ENCODE data around the gene KLHL15. TPM values are rescaled to one million over a fixed set of nuclear protein-coding genes. Genes with fewer than 3 reads are reported as not detected.
A peak's percentile ranks its signal among the peaks of the same experiment; 100 is the strongest.

Gene KLHL15
- total RNA-seq, 1 experiment from 2014 or later, result 12.0 TPM

DNA sequence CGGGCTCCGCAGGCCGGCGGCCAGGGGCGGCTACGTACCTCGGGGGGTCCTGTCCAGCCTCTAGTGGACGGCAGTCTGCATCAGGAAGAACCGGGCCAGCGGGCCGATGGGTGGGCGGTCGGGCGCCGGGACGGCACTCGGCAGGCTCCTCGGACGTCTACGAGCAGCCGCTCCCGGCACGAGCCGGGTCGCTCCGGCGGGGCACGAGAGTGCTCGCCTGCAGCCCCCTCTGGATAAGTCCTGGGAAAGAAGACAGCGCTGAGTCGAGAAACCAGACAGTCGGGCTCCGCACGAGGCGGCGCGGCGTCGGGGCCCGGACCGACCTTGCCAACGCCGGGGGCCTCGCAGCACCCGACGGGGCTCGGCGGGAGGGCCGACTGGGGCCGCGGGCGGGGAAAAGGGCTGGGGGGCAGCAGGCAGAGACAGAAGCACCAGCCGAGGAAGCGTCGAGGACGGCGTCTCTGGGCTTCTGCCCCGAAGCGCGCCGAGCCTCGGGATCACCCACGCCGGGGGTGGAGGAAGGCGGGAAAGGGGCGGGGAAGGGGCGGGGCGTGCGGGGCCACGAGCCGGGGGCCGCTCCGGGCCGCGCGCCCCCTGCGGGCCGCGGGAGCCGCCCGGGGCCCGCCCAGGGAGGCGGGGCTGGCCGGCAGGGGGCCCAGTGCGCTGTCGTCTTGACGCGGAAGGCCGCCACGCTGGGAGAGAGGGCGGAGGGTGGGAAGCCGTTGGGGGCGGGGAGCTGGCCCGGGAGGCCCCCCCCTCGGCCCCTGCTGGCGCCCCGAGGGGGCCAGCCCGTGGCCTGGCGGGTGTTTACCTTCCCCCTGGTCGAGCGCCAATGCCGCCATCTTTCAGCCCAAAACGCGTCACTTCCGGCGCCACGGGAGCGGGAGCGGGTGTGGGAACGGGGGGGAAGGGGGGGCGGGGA, 1.9 kb downstream of the KLHL15 start:
- Histone ChIP-seq H3K9me3 (ENCODE audit: low read depth, low read length, poor library complexity, severe bottlenecking) (no peaks in the 10 kb centered on the region), H3K4me1 (ENCODE audit: insufficient read depth, low read length, poor library complexity, severe bottlenecking) (peaks cover 4% of the 10 kb centered on the region), H3K4me3 (ENCODE audit: low read depth, low read length, poor library complexity, severe bottlenecking) (peak overlapping the region; percentile 93), H3K27me3 (replicated peaks; ENCODE audit: insufficient read depth, low read depth, low read length, poor library complexity) (peaks cover 4% of the 10 kb centered on the region), H3K27ac (ENCODE audit: low read depth, low read length, poor library complexity, severe bottlenecking) (peak overlapping the region; percentile 95), H3K36me3 (ENCODE audit: insufficient read depth, low read length, poor library complexity, severe bottlenecking) (no peaks in the 10 kb centered on the region)
- CTCF ChIA-PET, result interaction anchor here (1.1 kb wide), 1 partner anchor 30 kb away, joined by 14 read pairs; the partner anchor contains the start of gene EIF2S3
- POLR2A ChIA-PET (ENCODE audit: low non-redundant PET), result no interaction called here
- intact Hi-C loops (cut with micrococcal nuclease; ENCODE audit: unreplicated experiment), result loop anchor here (1.0 to 2.0 kb wide), 2 partner anchors 29 to 116 kb away; partner anchors contain the start of genes CXorf58 and EIF2S3
- TF ChIP-seq, protein P1, sequence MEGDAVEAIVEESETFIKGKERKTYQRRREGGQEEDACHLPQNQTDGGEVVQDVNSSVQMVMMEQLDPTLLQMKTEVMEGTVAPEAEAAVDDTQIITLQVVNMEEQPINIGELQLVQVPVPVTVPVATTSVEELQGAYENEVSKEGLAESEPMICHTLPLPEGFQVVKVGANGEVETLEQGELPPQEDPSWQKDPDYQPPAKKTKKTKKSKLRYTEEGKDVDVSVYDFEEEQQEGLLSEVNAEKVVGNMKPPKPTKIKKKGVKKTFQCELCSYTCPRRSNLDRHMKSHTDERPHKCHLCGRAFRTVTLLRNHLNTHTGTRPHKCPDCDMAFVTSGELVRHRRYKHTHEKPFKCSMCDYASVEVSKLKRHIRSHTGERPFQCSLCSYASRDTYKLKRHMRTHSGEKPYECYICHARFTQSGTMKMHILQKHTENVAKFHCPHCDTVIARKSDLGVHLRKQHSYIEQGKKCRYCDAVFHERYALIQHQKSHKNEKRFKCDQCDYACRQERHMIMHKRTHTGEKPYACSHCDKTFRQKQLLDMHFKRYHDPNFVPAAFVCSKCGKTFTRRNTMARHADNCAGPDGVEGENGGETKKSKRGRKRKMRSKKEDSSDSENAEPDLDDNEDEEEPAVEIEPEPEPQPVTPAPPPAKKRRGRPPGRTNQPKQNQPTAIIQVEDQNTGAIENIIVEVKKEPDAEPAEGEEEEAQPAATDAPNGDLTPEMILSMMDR (conservative IDR thresholded peaks at IDR 0.05; ENCODE audit: low read depth, low read length), result no peak
- BruUV-seq (replicated peaks), result no TSS peak
- peak; percentile 91 for DNase-seq (ENCODE audit: low spot score)

DNA sequence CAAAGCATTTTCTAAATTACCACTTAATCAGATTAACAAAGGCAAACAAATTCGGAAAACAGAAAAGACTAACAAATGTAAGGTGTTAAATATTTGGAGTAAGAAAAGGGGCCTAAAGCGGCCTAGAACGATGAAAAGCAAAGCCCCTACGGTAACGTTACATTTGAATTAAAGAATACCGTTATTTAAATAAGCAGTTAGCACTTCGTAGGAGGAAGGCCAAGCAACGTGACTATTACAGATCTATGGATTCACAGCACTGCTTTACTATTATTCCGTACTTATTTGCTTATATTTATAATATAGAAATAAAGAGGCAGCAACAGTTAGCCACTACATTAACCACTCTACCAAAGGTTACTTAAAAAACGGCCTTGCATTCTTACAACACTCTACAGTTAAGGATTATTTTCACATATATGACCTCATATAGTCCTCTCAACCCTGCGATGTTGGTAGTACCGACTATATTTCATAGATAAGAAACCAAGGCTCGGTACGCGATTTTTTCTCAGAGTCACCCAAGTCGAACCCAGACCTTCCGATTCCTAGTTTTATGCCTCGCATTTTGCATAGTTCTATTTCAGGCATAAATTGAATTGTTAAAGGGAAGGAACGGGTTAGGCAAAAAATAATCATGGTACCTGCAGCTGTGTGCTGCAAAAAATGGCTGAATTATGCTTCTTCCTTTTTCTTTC, 2.9 kb downstream of the KLHL15 start:
- no peak for TF ChIP-seq EZH2 (IDR thresholded peaks at IDR 0.05; ENCODE audit: borderline replicate concordance, low read depth, low read length, poor library complexity, severe bottlenecking)
- TF ChIP-seq, protein P1 (conservative IDR thresholded peaks at IDR 0.05; ENCODE audit: low read depth, low read length), result no peak
- Histone ChIP-seq H3K36me3 (ENCODE audit: insufficient read depth, low read length, poor library complexity, severe bottlenecking) (no peaks in the 10 kb centered on the region), H3K4me1 (ENCODE audit: insufficient read depth, low read length, poor library complexity, severe bottlenecking) (peaks cover 7% of the 10 kb centered on the region), H3K4me3 (ENCODE audit: low read depth, low read length, poor library complexity, severe bottlenecking) (peak overlapping the region; percentile 93), H3K27ac (ENCODE audit: low read depth, low read length, poor library complexity, severe bottlenecking) (peak overlapping the region; percentile 94), H3K27me3 (replicated peaks; ENCODE audit: insufficient read depth, low read depth, low read length, poor library complexity) (peaks cover 6% of the 10 kb centered on the region), H3K9me3 (ENCODE audit: low read depth, low read length, poor library complexity, severe bottlenecking) (no peaks in the 10 kb centered on the region)
- peak; percentile 12 for DNase-seq (ENCODE audit: low spot score)
- POLR2A ChIA-PET (ENCODE audit: low non-redundant PET), result no interaction called here
- CTCF ChIA-PET, result interaction anchor here (0.6 kb wide), 1 partner anchor 44 kb away, joined by 3 read pairs; no protein-coding TSS in a partner anchor
- TSS peak; percentile 59 for BruUV-seq (replicated peaks)
- intact Hi-C loops (cut with micrococcal nuclease; ENCODE audit: unreplicated experiment), result loop anchor here (2.0 kb wide), 1 partner anchor 115 kb away; the partner anchor contains the start of gene CXorf58

DNA sequence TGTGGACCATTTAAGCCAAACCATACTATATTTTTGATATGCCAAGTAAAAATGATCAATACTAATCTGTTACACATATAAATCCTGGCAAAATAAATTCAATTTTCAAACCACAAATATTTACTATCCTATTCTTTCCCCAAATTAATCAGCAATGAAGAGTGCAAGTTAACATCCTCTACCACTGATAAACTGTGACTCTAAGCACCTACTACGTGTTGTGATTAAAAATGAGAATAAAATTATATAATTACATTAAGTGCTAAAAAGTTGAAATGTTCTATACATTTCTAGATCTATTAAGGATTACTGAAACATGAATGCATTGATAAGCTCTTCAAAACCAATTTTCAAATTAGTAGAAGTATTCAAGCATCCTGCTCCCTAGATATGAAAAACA, 3.4 kb downstream of the KLHL15 start:
- ChIA-PET CTCF (interaction anchor here (0.6 kb wide), 1 partner anchor 43 kb away, joined by 3 read pairs; no protein-coding TSS in a partner anchor), POLR2A (ENCODE audit: low non-redundant PET) (no interaction called here)
- H3K4me3 ChIP-seq (ENCODE audit: low read depth, low read length, poor library complexity, severe bottlenecking), result peak overlapping the region; percentile 93
- H3K36me3 ChIP-seq (ENCODE audit: insufficient read depth, low read length, poor library complexity, severe bottlenecking), result no peaks in the 10 kb centered on the region
- H3K9me3 ChIP-seq (ENCODE audit: low read depth, low read length, poor library complexity, severe bottlenecking), result no peaks in the 10 kb centered on the region
- peak overlapping the region; percentile 94 for H3K27ac ChIP-seq (ENCODE audit: low read depth, low read length, poor library complexity, severe bottlenecking)
- peaks cover 7% of the 10 kb centered on the region for H3K4me1 ChIP-seq (ENCODE audit: insufficient read depth, low read length, poor library complexity, severe bottlenecking)
- H3K27me3 ChIP-seq (replicated peaks; ENCODE audit: insufficient read depth, low read depth, low read length, poor library complexity), result peaks cover 12% of the 10 kb centered on the region
- no peak for DNase-seq (ENCODE audit: low spot score)
- BruUV-seq (replicated peaks), result no TSS peak
- intact Hi-C loops (cut with micrococcal nuclease; ENCODE audit: unreplicated experiment), result no loop called here
- no peak for TF ChIP-seq EZH2 (IDR thresholded peaks at IDR 0.05; ENCODE audit: borderline replicate concordance, low read depth, low read length, poor library complexity, severe bottlenecking)
- TF ChIP-seq, protein P1 (conservative IDR thresholded peaks at IDR 0.05; ENCODE audit: low read depth, low read length), result no peak
